ENCODE data around the gene SORCS2. TPM values are rescaled to one million over a fixed set of nuclear protein-coding genes. Genes with fewer than 3 reads are reported as not detected.

Gene SORCS2
- total RNA-seq, 1 donor from 2014 or later = 10.9 TPM

DNA sequence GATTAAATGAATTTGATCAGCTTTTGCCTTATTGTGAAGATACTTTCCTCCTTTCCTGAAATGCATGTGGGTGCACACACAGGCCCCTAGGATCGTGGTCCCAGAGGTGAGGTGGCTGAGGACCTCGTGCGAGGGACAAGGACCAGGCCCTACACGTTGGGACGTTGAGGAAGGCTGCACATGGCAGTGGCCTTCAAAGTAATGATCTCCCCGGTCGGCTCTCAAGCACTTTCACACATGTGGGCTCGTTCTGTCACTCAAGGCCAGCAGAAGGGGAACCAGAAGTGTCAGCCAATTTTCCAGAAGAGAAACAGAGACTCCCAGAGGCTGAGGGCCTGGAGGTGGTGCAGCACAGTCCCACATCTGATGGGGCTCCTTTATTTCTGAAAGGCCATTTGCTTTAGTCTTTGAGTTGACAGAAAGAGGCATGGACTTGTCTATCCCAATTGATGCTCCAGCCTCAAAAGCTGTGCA, 550.5 kb downstream of the SORCS2 start:
- no peak overlapping the region for H3K4me3 Mint-ChIP-seq (ENCODE audit: unreplicated experiment)
- H3K27me3 Mint-ChIP-seq (ENCODE audit: low read depth) = no peaks in the 10 kb centered on the region
- TF ChIP-seq, protein P1, sequence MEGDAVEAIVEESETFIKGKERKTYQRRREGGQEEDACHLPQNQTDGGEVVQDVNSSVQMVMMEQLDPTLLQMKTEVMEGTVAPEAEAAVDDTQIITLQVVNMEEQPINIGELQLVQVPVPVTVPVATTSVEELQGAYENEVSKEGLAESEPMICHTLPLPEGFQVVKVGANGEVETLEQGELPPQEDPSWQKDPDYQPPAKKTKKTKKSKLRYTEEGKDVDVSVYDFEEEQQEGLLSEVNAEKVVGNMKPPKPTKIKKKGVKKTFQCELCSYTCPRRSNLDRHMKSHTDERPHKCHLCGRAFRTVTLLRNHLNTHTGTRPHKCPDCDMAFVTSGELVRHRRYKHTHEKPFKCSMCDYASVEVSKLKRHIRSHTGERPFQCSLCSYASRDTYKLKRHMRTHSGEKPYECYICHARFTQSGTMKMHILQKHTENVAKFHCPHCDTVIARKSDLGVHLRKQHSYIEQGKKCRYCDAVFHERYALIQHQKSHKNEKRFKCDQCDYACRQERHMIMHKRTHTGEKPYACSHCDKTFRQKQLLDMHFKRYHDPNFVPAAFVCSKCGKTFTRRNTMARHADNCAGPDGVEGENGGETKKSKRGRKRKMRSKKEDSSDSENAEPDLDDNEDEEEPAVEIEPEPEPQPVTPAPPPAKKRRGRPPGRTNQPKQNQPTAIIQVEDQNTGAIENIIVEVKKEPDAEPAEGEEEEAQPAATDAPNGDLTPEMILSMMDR (IDR thresholded peaks at IDR 0.05) = no peak
- H3K27ac Mint-ChIP-seq (ENCODE audit: unreplicated experiment) = no peak overlapping the region
- H3K36me3 Mint-ChIP-seq (ENCODE audit: low read depth) = peaks cover 2% of the 10 kb centered on the region
- H3K4me1 Mint-ChIP-seq (ENCODE audit: low read depth) = no peaks in the 10 kb centered on the region
- DNase-seq (ENCODE audit: low spot score) = no peak
- no peaks in the 10 kb centered on the region for H3K9me3 Mint-ChIP-seq (ENCODE audit: low read depth)

DNA sequence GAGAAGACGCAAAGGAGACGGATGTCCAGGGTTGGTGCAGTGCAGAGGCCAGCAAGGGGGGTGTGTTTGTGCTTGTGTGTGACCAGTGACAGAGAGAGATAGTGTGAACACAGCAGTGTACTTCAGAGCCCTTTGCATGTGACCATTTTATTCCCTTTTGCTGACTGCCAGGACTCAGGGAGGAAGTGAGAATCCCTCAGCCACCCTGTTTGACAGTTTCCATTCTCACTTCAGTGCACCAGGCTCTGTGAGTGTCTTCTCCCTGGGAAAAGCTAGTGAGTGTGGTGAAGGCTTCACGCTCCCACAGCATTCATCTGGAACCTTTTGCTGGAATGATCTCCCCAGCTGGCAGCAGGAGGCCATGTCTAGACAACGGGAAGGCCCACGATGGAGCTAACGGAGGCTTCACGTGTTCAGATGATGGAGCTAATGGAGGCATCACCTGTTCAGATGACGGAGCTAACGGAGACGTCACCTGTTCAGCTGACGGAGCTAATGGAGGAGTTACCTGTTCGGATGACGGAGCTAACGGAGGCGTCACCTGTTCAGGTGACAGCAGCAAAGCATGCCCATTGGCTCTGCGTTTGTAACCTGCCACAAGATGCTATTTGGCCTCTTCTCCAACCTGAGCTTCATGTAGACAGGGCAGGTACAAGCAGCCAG, 551.9 kb downstream of the SORCS2 start:
- no peaks in the 10 kb centered on the region for H3K27me3 Mint-ChIP-seq (ENCODE audit: low read depth)
- no peaks in the 10 kb centered on the region for H3K9me3 Mint-ChIP-seq (ENCODE audit: low read depth)
- TF ChIP-seq, protein P1 (IDR thresholded peaks at IDR 0.05) = no peak
- no peak for DNase-seq (ENCODE audit: low spot score)
- H3K36me3 Mint-ChIP-seq (ENCODE audit: low read depth) = peaks cover 2% of the 10 kb centered on the region
- no peak overlapping the region for H3K27ac Mint-ChIP-seq (ENCODE audit: unreplicated experiment)
- H3K4me3 Mint-ChIP-seq (ENCODE audit: unreplicated experiment) = no peak overlapping the region
- no peaks in the 10 kb centered on the region for H3K4me1 Mint-ChIP-seq (ENCODE audit: low read depth)

DNA sequence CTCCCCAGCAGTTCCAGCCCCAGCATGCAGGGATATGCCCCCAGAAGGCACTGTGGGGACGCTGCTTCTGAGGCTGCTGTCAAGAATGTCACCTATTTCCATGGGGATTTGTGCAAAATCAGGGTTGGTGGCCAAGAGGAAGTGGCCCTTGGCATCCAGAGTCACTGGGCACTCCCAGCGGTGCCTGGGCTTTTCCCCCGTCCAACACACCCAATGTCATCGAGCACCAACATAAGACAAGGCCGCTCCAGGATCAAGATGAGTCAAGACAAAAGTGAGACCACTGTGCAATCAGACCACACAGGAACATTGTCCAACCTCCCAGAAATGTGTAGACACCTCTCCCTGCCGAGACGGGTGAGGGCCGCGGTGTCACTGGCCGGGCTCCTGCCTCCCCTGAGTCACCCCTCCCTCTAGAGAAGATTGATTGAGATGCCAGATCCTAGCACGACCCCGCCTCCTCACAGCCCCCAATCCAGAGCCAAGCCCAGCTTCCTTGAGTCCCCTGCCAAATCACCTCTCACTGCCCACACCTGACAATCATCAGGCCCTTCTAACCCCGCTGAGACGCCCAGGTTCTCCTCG, 553.1 kb downstream of the SORCS2 start:
- Mint-ChIP-seq H3K27ac (ENCODE audit: unreplicated experiment) (no peak overlapping the region), H3K4me1 (ENCODE audit: low read depth) (peaks cover 4% of the 10 kb centered on the region), H3K4me3 (ENCODE audit: unreplicated experiment) (no peak overlapping the region), H3K9me3 (ENCODE audit: low read depth) (no peaks in the 10 kb centered on the region), H3K36me3 (ENCODE audit: low read depth) (peaks cover 2% of the 10 kb centered on the region), H3K27me3 (ENCODE audit: low read depth) (no peaks in the 10 kb centered on the region)
- TF ChIP-seq, protein P1 (IDR thresholded peaks at IDR 0.05) = no peak
- no peak for DNase-seq (ENCODE audit: low spot score)

DNA sequence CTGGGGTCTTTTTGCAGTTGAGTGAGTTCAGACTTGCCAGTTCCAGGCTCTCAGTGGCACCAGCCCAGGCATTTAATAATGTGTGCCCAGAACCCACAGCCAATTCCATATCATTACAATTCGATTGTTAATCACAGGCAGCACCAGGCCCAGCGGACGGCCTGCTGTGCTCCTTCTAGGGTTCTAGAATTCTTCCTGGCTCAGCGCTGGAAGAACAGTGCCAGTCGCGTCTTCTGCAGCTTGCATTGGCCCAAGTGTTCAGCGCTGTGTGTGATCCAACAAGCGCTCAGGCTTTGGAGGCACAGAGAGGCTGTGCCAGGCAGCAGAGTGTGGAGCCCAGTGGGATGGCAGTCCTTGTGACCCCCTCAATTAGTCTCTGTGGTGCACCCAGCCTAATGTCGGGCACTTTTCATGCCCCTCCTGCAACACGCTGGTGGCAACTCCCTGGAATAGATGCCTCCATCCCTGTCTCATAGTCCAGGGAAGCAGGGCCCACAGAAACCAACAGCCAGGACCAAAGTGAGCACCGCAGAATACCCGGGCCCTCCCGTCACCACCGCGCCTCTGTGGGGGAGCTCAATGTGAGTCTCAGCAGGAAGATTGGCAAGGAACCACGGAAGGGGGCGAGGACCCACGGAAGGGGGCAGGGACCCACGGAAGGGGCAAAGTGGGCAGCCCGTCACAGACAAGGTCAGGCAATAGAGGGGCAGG, 554.2 kb downstream of the SORCS2 start:
- H3K27ac Mint-ChIP-seq (ENCODE audit: unreplicated experiment) = no peak overlapping the region

DNA sequence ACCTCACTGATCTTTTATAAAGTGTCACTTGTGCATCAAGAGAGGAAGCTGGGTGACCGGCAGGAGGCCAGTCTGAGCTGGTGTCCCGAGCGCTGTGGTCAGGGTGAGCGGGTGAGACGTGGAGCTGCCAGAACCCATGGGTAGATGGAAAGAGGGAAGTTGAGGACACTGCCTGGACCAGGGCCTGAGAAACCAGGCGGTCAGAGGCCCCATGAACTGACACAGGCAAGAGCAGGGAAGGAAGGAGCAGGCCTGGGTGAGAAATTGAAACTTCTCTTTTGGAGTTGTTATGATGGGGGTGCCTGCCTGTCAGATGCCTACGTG, 554.7 kb downstream of the SORCS2 start:
- TF ChIP-seq, protein P1 (IDR thresholded peaks at IDR 0.05) = no peak
- peaks cover 2% of the 10 kb centered on the region for H3K36me3 Mint-ChIP-seq (ENCODE audit: low read depth)
- no peak for DNase-seq (ENCODE audit: low spot score)
- H3K4me1 Mint-ChIP-seq (ENCODE audit: low read depth) = peaks cover 5% of the 10 kb centered on the region
- H3K27ac Mint-ChIP-seq (ENCODE audit: unreplicated experiment) = no peak overlapping the region
- no peak overlapping the region for H3K4me3 Mint-ChIP-seq (ENCODE audit: unreplicated experiment)
- H3K27me3 Mint-ChIP-seq (ENCODE audit: low read depth) = no peaks in the 10 kb centered on the region
- H3K9me3 Mint-ChIP-seq (ENCODE audit: low read depth) = no peaks in the 10 kb centered on the region

More for the DNA sequence above, 554.2 kb downstream of the SORCS2 start:
- TF ChIP-seq, protein P1 (IDR thresholded peaks at IDR 0.05) = no peak
- DNase-seq (ENCODE audit: low spot score) = no peak
- peaks cover 5% of the 10 kb centered on the region for H3K4me1 Mint-ChIP-seq (ENCODE audit: low read depth)
- H3K9me3 Mint-ChIP-seq (ENCODE audit: low read depth) = no peaks in the 10 kb centered on the region
- no peaks in the 10 kb centered on the region for H3K27me3 Mint-ChIP-seq (ENCODE audit: low read depth)
- peaks cover 2% of the 10 kb centered on the region for H3K36me3 Mint-ChIP-seq (ENCODE audit: low read depth)
- H3K4me3 Mint-ChIP-seq (ENCODE audit: unreplicated experiment) = no peak overlapping the region

All from chondrocyte (in vitro differentiated cells).